ENCODE data around the gene TMTC3.

Gene TMTC3

GRCh38 chr12:88141425-88141773 lies 708 bp upstream of the TMTC3 start:
- no peaks in the 10 kb centered on the region for H3K27me3 Mint-ChIP-seq (ENCODE audit: low read depth, poor library complexity)
- H3K27ac Mint-ChIP-seq, result peak overlapping the region; percentile 88
- H3K4me3 Mint-ChIP-seq, result peak overlapping the region; percentile 95
- no peak for TF ChIP-seq CTCF (IDR thresholded peaks at IDR 0.05)
- no peak for DNase-seq
- peaks cover 43% of the 10 kb centered on the region for H3K4me1 Mint-ChIP-seq
- H3K9me3 Mint-ChIP-seq, result no peaks in the 10 kb centered on the region
- peaks cover 29% of the 10 kb centered on the region for H3K36me3 Mint-ChIP-seq (ENCODE audit: low read depth)

GRCh38 chr12:88142610-88142991 lies 494 bp downstream of the TMTC3 start:
- Mint-ChIP-seq H3K27me3 (ENCODE audit: low read depth, poor library complexity) (no peaks in the 10 kb centered on the region), H3K4me1 (peaks cover 43% of the 10 kb centered on the region), H3K4me3 (peak overlapping the region; percentile 95), H3K27ac (peak overlapping the region; percentile 88), H3K9me3 (no peaks in the 10 kb centered on the region), H3K36me3 (ENCODE audit: low read depth) (peaks cover 21% of the 10 kb centered on the region)
- DNase-seq, result peak; percentile 38
- no peak for TF ChIP-seq CTCF (IDR thresholded peaks at IDR 0.05)

GRCh38 chr12:88144037-88144436 lies 1.9 kb downstream of the TMTC3 start:
- Mint-ChIP-seq H3K4me3 (peak overlapping the region; percentile 95), H3K27ac (no peak overlapping the region), H3K9me3 (no peaks in the 10 kb centered on the region), H3K4me1 (peaks cover 43% of the 10 kb centered on the region), H3K27me3 (ENCODE audit: low read depth, poor library complexity) (no peaks in the 10 kb centered on the region), H3K36me3 (ENCODE audit: low read depth) (peaks cover 9% of the 10 kb centered on the region)
- no peak for DNase-seq
- TF ChIP-seq CTCF (IDR thresholded peaks at IDR 0.05), result no peak

GRCh38 chr12:88144546-88145468 lies 2.7 kb downstream of the TMTC3 start:
- Mint-ChIP-seq H3K27ac (no peak overlapping the region), H3K27me3 (ENCODE audit: low read depth, poor library complexity) (no peaks in the 10 kb centered on the region), H3K4me3 (peak overlapping the region; percentile 95), H3K9me3 (no peaks in the 10 kb centered on the region), H3K4me1 (peaks cover 43% of the 10 kb centered on the region), H3K36me3 (ENCODE audit: low read depth) (peaks cover 12% of the 10 kb centered on the region)
- no peak for TF ChIP-seq CTCF (IDR thresholded peaks at IDR 0.05)
- DNase-seq, result no peak

- no peak overlapping the region for H3K4me3 Mint-ChIP-seq
- no peak for DNase-seq
- peaks cover 43% of the 10 kb centered on the region for H3K4me1 Mint-ChIP-seq
- H3K27ac Mint-ChIP-seq, result peak overlapping the region; percentile 10
- TF ChIP-seq CTCF (IDR thresholded peaks at IDR 0.05), result no peak
- no peaks in the 10 kb centered on the region for H3K27me3 Mint-ChIP-seq (ENCODE audit: low read depth, poor library complexity)
- H3K9me3 Mint-ChIP-seq, result no peaks in the 10 kb centered on the region
- H3K36me3 Mint-ChIP-seq (ENCODE audit: low read depth), result peaks cover 10% of the 10 kb centered on the region
These were observed 3.7 kb downstream of the TMTC3 start for GRCh38 chr12:88145567-88146505.

All from nephron progenitor cell (in vitro differentiated cells).